Measurements from ENCODE around the gene MMP21.

DNA sequence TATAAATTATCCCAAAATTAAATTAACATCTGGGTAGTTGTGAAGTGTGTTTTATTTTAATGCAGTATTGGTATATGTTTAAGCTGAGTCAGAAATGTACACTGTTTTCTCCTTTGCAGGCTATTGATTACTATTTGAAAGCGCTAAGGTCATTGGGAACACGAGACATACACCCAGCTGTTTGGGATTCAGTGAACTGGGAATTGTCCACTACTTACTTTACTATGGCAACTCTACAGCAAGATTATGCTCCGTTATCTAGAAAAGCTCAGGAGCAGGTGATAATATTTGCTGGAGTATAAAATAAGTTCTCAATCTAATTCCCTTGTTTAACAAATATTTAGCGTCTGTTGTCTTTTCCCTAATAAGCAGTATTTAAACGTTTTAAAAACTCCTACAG is 28.2 kb downstream of the MMP21 start:
- TF ChIP-seq POLR2A (IDR thresholded peaks at IDR 0.05): no peak
- no peak for TF ChIP-seq CTCF (IDR thresholded peaks at IDR 0.05)
- TF ChIP-seq POLR2AphosphoS5 (IDR thresholded peaks at IDR 0.05; ENCODE audit: insufficient read depth in 1 of 2, low read depth in 1 of 2): no peak
